GM12891 (cell line): ENCODE results near the gene SPX.

Experiments
- DNase-seq: peaks from one replicate; pipeline ENCODE4 v3.0.0; 2011; ENCODE audit warnings: low spot score; ENCODE audit not compliant: insufficient read length
- FAIRE-seq: peaks from 2 replicates; lab custom pipeline; 2011; peaks lifted over from hg19 to GRCh38; lab: Jason Lieb, UNC
- PAX5 ChIP-seq: IDR thresholded peaks from 2 replicates; pipeline ENCODE4 v1.6.1; 2011; ENCODE audit warnings: low read length, moderate library complexity, mild to moderate bottlenecking; ENCODE audit not compliant: insufficient read depth, severe bottlenecking
- POLR2A ChIP-seq: IDR thresholded peaks from 2 replicates; pipeline ENCODE4 v1.6.1; 2011; ENCODE audit warnings: low read depth, low read length, control low read depth
- POLR2AphosphoS5 ChIP-seq: IDR thresholded peaks from 2 replicates; pipeline ENCODE4 v1.6.1; 2011; ENCODE audit warnings: low read depth, low read length, control low read depth
- POU2F2 ChIP-seq: IDR thresholded peaks from 2 replicates; pipeline ENCODE4 v1.6.1; 2011; ENCODE audit warnings: low read depth, mild to moderate bottlenecking, control low read depth, low read length, moderate library complexity
- SPI1 ChIP-seq: IDR thresholded peaks from 2 replicates; pipeline ENCODE4 v1.6.1; 2011; ENCODE audit warnings: low read depth, low read length, control low read depth
- TAF1 ChIP-seq: IDR thresholded peaks from 2 replicates; pipeline ENCODE4 v1.6.1; 2011; ENCODE audit warnings: low read depth, low read length, control low read depth

The SPX gene

DNA sequence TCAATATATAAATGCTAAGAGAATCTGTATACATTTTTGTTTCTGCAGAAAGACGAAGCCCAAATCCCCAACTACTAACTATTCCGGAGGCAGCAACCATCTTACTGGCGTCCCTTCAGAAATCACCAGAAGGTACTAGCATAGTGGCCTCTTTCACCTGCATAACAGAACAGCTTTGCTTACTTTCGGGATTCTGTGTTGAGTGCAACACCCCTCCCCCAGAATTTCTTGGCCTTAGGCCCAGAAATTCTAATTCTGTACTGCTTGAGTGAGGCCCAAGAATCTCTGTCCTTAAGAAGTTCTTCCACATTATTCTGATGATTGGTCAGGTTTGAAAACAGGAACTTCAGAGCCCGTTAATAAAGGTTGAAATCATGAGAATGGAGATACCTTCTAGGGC, 2.9 kb downstream of the SPX start:
- FAIRE-seq, result no peak
- TF ChIP-seq PAX5, result no peak
- no peak for TF ChIP-seq POLR2AphosphoS5
- no peak for TF ChIP-seq POLR2A
- TF ChIP-seq TAF1, result no peak
- no peak for TF ChIP-seq SPI1
- TF ChIP-seq POU2F2, result no peak
- DNase-seq, result no peak

DNA sequence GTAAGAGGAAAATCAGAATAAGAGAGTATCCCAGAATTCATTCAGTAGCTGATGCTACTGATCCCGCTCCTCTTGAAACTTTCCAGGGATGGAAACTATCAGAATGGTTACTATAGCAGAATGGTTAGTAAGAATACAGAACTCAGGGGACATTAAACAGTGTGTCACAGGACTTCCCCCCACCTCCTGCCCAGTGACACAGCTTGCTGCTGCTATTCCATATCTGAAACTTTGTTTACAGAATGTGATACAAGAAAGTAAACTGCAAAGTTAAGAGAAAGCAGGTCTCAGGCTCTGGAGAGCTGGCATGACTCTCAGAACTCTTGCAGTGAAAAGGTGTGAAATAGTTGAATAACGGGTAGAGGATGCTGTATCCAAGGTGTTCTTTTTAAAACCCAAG, 3.4 kb downstream of the SPX start:
- no peak for DNase-seq
- TF ChIP-seq POLR2A (no peak), TAF1 (no peak), POLR2AphosphoS5 (no peak), SPI1 (no peak), POU2F2 (no peak), PAX5 (no peak)
- no peak for FAIRE-seq

DNA sequence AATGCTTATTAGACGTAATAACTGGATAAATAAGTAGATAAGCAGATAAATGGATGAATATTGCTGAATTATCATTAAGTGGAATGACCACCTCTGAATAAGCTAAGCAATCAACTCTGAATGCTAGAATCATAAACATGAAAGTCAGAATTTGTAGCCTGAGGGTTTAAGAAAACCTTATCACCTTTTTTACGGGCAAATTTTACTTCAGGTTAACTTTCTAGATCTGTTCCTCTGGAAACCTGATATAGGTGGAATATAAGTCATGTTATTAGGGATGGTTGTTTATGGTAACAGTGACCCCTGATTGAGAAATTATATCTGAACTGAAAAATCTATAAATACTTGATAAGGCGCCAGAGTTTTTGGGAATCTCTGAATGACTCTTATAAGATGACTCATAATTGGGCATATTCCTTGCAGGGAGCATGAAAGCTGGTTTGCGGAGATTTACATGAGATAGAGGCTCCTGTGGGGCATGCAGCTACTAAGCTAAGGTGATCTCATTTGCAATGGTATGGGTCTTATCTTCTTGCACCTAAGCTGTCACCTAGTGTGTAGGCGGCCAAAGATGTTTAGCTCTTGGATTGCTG, 12.1 kb downstream of the SPX start:
- DNase-seq (no peak), FAIRE-seq (no peak)
- no peak for TF ChIP-seq PAX5
- no peak for TF ChIP-seq POU2F2
- TF ChIP-seq POLR2A, result no peak
- TF ChIP-seq TAF1, result no peak
- no peak for TF ChIP-seq POLR2AphosphoS5
- TF ChIP-seq SPI1, result no peak

GRCh38 chr12:21539797-21540196, 13.7 kb downstream of the SPX start:
- TF ChIP-seq POLR2A (no peak), POLR2AphosphoS5 (no peak), POU2F2 (no peak), SPI1 (no peak), PAX5 (no peak), TAF1 (no peak)
- FAIRE-seq (no peak), DNase-seq (no peak)

DNA sequence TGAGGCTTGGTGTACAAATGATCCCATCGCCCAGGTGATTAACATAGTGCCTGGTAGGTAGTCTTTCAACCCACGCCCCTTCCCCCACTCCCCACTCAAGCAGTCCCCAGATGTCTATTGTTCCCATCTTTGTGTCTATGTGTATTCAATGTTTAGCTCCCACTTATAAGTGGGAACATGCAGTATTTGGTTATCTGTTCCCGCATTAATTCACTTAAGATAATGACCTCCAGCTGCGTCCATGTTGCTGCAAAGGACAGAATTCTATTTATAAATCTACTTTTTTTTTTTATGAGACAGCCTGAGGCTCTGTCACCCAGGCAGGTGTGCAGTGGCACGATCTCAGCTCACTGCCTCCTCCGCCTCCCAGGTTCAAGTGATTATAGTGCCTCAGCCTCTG, 15.7 kb downstream of the SPX start:
- no peak for TF ChIP-seq PAX5
- TF ChIP-seq POLR2AphosphoS5, result no peak
- TF ChIP-seq SPI1, result no peak
- no peak for TF ChIP-seq POU2F2
- TF ChIP-seq TAF1, result no peak
- no peak for TF ChIP-seq POLR2A
- DNase-seq (no peak), FAIRE-seq (no peak)

GRCh38 chr12:21542403-21542802, 16.3 kb downstream of the SPX start:
- TF ChIP-seq POLR2AphosphoS5 (no peak), SPI1 (no peak), PAX5 (no peak), POLR2A (no peak), TAF1 (no peak), POU2F2 (no peak)
- FAIRE-seq, result no peak

GRCh38 chr12:21543151-21543550, 17.1 kb downstream of the SPX start:
- no peak for TF ChIP-seq TAF1
- TF ChIP-seq SPI1, result no peak
- no peak for TF ChIP-seq POLR2A
- DNase-seq (no peak), FAIRE-seq (no peak)

More at GRCh38 chr12:21542403-21542802, 16.3 kb downstream of the SPX start:
- no peak for DNase-seq

GRCh38 chr12:21545557-21545956, 19.5 kb downstream of the SPX start:
- DNase-seq (no peak), FAIRE-seq (no peak)
- TF ChIP-seq POLR2A, result no peak
- TF ChIP-seq PAX5, result no peak
- no peak for TF ChIP-seq POLR2AphosphoS5
- TF ChIP-seq SPI1, result no peak
- TF ChIP-seq TAF1, result no peak
- no peak for TF ChIP-seq POU2F2

GRCh38 chr12:21546716-21547115, 20.6 kb downstream of the SPX start:
- no peak for FAIRE-seq

GRCh38 chr12:21547437-21547836, 21.3 kb downstream of the SPX start:
- TF ChIP-seq POU2F2, result no peak
- TF ChIP-seq POLR2AphosphoS5, result no peak
- TF ChIP-seq TAF1, result no peak
- TF ChIP-seq POLR2A, result no peak
- no peak for TF ChIP-seq PAX5
- TF ChIP-seq SPI1, result no peak
- no peak for FAIRE-seq
- no peak for DNase-seq

More at GRCh38 chr12:21546716-21547115, 20.6 kb downstream of the SPX start:
- no peak for TF ChIP-seq PAX5
- no peak for TF ChIP-seq POLR2AphosphoS5
- no peak for TF ChIP-seq SPI1
- no peak for TF ChIP-seq TAF1
- no peak for TF ChIP-seq POU2F2
- no peak for TF ChIP-seq POLR2A
- DNase-seq, result no peak
